HL-60 (cell line): ENCODE data around the gene TBC1D4.

Experiments used
- DNase-seq, 2 experiments: peaks; one replicate each; pipeline ENCODE4 v3.0.0-alpha.2; 2010 to 2020; ENCODE audit warnings: low read depth in 1 of 2, low spot score in 1 of 2
- H3K27ac ChIP-seq: fragments of 250-450 bp; sonication (Bioruptor Pico); replicated peaks from 2 replicates; pipeline ENCODE4 v1.5.1; 2020; ENCODE audit warnings: mild to moderate bottlenecking, moderate library complexity
- H3K27me3 ChIP-seq: fragments of 250-450 bp; sonication (Bioruptor Pico); 2 replicates; pipeline ENCODE4 v1.5.1; 2021; ENCODE audit warnings: mild to moderate bottlenecking, moderate library complexity; ENCODE audit not compliant: insufficient read depth, poor library complexity, severe bottlenecking
- H3K4me3 ChIP-seq: replicated peaks from 2 replicates; pipeline ENCODE4 v1.5.1; 2011; ENCODE audit warnings: mild to moderate bottlenecking, control low read depth, low read length; ENCODE audit not compliant: insufficient read depth
- GABPA ChIP-seq: IDR thresholded peaks from 2 replicates; pipeline ENCODE4 v1.6.1; 2012; ENCODE audit warnings: low read depth
- POLR2AphosphoS5 ChIP-seq: IDR thresholded peaks from 2 replicates; pipeline ENCODE4 v1.6.1; 2012; ENCODE audit warnings: low read depth
- SPI1 ChIP-seq: IDR thresholded peaks from 2 replicates; pipeline ENCODE4 v1.6.1; 2012; ENCODE audit warnings: low read depth, mild to moderate bottlenecking, borderline replicate concordance
- TF ChIP-seq, protein P1 (sequence below): IDR thresholded peaks from one replicate; pipeline ENCODE4 v1.5.1; 2011; ENCODE audit warnings: low read length, control low read depth, inconsistent platforms; ENCODE audit not compliant: insufficient read depth
- TF ChIP-seq, protein P2 (sequence below): IDR thresholded peaks from 2 replicates; pipeline ENCODE4 v1.6.1; 2012; ENCODE audit warnings: low read depth; ENCODE audit not compliant: insufficient replicate concordance

The TBC1D4 gene

DNA sequence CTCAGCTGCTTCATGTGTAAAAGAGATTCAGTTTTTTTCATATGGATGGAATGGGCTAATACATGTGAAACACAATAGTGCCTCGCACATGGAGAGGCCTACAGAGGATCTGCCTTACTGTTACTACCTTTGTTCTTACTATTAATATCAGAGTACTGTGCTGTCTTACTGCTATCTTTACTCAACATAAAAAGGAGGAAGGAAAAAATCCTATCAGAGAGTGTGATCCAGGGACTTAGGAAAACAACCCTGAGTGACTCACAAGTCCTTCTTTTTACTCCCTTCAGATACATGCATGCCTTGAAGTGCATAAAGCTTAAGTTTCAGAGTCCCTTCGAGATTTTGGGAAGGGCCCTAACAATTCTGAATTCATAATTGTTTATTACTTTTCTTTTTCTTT is 136.8 kb downstream of the TBC1D4 start:
- no peak overlapping the region for H3K27ac ChIP-seq
- H3K27me3 ChIP-seq: no peaks in the 10 kb centered on the region
- DNase-seq: no peak
- no peak overlapping the region for H3K4me3 ChIP-seq
- TF ChIP-seq SPI1 (no peak), GABPA (no peak), POLR2AphosphoS5 (no peak)
- TF ChIP-seq, protein P1, sequence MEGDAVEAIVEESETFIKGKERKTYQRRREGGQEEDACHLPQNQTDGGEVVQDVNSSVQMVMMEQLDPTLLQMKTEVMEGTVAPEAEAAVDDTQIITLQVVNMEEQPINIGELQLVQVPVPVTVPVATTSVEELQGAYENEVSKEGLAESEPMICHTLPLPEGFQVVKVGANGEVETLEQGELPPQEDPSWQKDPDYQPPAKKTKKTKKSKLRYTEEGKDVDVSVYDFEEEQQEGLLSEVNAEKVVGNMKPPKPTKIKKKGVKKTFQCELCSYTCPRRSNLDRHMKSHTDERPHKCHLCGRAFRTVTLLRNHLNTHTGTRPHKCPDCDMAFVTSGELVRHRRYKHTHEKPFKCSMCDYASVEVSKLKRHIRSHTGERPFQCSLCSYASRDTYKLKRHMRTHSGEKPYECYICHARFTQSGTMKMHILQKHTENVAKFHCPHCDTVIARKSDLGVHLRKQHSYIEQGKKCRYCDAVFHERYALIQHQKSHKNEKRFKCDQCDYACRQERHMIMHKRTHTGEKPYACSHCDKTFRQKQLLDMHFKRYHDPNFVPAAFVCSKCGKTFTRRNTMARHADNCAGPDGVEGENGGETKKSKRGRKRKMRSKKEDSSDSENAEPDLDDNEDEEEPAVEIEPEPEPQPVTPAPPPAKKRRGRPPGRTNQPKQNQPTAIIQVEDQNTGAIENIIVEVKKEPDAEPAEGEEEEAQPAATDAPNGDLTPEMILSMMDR: no peak
- TF ChIP-seq, protein P2, sequence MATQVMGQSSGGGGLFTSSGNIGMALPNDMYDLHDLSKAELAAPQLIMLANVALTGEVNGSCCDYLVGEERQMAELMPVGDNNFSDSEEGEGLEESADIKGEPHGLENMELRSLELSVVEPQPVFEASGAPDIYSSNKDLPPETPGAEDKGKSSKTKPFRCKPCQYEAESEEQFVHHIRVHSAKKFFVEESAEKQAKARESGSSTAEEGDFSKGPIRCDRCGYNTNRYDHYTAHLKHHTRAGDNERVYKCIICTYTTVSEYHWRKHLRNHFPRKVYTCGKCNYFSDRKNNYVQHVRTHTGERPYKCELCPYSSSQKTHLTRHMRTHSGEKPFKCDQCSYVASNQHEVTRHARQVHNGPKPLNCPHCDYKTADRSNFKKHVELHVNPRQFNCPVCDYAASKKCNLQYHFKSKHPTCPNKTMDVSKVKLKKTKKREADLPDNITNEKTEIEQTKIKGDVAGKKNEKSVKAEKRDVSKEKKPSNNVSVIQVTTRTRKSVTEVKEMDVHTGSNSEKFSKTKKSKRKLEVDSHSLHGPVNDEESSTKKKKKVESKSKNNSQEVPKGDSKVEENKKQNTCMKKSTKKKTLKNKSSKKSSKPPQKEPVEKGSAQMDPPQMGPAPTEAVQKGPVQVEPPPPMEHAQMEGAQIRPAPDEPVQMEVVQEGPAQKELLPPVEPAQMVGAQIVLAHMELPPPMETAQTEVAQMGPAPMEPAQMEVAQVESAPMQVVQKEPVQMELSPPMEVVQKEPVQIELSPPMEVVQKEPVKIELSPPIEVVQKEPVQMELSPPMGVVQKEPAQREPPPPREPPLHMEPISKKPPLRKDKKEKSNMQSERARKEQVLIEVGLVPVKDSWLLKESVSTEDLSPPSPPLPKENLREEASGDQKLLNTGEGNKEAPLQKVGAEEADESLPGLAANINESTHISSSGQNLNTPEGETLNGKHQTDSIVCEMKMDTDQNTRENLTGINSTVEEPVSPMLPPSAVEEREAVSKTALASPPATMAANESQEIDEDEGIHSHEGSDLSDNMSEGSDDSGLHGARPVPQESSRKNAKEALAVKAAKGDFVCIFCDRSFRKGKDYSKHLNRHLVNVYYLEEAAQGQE: no peak

DNA sequence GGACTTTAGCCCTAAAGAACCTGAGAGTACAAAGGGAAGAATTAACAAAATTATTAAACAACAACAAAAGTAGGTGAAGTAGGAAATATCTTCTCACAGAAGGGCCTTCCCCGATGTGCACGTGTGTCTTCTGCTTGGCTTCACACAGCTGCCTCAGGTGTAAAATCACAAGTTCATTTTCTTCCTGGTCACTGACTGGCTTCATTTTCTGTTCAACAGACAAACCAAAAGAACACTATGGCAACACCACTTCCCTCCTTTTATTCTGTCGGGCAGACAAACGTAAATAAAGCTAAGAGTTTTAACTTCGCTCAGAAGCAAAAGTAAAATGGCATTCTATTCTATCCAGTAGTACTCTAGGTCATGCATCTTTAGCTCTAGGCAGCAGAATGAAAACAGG is 140.9 kb downstream of the TBC1D4 start:
- Histone ChIP-seq H3K27ac (no peak overlapping the region), H3K27me3 (no peaks in the 10 kb centered on the region), H3K4me3 (no peak overlapping the region)
- no peak for DNase-seq
- TF ChIP-seq, protein P1: no peak
- TF ChIP-seq SPI1 (no peak), POLR2AphosphoS5 (no peak), GABPA (no peak)
- TF ChIP-seq, protein P2: no peak

DNA sequence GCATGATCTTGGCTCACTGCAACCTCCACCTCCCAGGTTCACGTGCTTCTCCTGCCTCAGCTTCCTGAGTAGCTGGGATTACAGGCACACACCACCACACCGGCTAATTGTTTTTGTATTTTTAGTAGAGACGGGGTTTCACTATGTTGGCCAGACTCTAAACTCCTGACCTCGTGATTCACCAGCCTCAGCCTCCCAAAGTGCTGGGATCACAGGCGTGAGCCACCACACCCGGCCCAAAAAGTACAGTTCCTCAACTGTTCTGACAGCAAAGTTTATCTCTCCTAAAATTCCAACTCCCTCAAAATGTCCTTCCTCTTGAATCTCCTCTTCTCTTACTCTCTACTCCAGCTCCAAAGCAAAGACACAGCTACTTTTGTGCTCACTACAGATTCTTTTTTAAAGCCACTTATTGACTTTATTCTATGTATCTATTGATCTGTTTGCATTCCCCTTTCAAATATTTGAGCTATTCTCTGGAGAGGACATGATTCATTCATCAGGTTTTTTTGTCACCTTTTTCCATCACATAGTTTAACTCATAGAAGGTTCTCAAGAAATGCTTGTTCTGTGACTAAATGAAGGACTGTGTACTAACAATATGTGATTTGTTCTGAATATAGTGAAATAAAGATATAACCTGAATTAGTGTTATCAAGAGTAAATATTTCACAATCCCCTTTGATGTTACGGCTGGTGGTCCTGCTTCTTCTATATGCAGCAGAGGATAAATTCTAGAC is 142.2 kb downstream of the TBC1D4 start:
- TF ChIP-seq POLR2AphosphoS5 (no peak), SPI1 (no peak), GABPA (no peak)
- TF ChIP-seq, protein P2: no peak
- TF ChIP-seq, protein P1: no peak
- no peak for DNase-seq
- no peak overlapping the region for H3K4me3 ChIP-seq

More for the DNA sequence above, 142.2 kb downstream of the TBC1D4 start:
- no peaks in the 10 kb centered on the region for H3K27me3 ChIP-seq
- no peak overlapping the region for H3K27ac ChIP-seq
